ENCODE data around the gene CCDC175. TPM values are rescaled to one million over a fixed set of nuclear protein-coding genes. Genes with fewer than 3 reads are reported as not detected.

Gene CCDC175
- total RNA-seq = not detected in 2 replicates

DNA sequence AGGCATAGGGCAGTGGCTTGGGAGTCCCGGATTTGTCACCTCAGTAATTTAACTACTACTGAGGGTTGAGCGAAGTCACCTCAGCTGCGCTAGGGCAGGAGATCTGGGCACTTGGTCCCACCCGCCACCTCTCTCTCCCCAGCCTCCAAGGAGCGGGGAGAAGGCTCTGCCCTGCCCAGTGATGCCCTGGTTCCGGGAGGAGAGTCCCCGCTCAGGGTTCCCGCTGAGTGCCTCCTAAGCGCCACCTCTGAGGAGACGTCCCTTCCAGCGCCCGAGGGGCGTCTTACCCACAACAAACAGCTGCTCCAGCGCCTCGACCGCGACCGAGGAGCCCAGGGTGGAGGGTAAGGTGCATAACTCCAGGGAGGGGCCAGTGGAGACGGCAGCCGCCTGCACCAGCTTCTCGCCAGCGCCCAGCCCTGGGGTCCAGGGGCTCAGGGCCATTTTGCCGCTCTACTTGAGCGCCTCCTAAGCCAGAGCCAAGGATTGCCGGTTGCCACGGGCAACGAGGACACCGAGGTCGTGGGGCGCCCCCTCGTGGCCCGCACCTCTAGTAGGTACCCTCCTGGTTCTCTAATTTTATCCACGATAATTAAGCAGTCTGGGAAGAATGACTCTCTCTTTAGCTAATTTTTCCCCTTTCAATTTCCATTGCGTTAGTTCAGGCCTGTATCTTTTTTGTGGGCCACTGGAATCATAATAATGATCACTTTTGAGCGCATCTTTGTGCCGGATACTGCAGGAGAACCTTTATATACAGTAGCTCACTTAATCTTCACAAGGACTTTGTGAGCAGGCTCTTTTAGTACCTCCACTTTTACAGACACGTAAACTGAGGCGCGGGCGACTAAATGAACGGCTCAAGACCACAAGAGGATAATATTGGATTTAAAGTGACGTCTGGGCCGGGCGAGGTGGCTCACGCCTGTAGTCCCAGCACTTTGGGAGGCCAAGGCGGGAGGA, at the start of gene CCDC175:
Gene CCDC175, minus strand, starts transcription at position 481 of the 963 bp plus-strand sequence. Its CDS starts 37 bp downstream, at position 444.
- intact Hi-C loops (cut with micrococcal nuclease) = loop anchor here (1.0 to 10.0 kb wide), 5 partner anchors 64 to 552 kb away; partner anchors contain the start of genes JKAMP and L3HYPDH

DNA sequence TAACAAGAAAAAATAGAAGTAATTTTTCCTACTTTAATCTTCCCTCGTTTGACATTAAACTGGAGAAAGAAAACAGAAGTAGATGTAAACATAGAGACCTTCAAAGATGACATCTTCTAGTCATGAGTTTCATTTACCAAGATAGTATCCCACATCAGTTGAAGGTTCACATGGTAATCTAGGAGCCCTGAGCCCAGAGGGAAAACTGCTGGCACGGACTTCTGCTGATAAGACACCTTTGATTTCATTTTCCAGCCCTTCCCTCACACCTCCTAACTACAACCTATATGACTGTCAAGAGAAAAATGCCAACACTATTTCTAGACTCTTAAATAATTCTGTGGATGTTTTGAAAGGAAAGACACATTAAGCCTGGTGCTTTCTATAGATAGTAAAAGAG, 46.0 kb upstream of the CCDC175 start:
- intact Hi-C loops (cut with micrococcal nuclease) = no loop called here

DNA sequence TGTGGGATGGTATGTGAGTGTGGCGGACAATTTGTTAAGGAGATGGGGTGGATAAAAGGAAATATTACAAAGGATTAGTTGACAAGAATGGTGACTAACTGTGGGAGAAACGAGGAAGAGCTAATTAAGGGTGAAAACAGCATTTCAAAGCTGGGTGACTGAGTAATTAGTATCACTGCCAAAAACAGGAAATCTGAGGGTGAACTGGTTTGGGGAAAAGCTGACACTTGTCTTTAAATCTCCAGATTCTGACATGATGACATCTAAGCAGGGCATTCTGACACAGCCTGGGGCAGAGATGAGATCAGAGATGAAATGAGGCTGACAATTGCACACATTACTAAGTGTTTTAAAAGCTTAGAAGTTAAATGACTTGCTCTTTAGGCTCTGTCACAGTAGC, 42.4 kb upstream of the CCDC175 start:
- intact Hi-C loops (cut with micrococcal nuclease) = no loop called here

- intact Hi-C loops (cut with micrococcal nuclease) = no loop called here
Observed at GRCh38 chr14:59601056-59601455, 24.4 kb upstream of the CCDC175 start.

GRCh38 chr14:59600211-59600945, 23.8 kb upstream of the CCDC175 start:
- intact Hi-C loops (cut with micrococcal nuclease) = no loop called here

- intact Hi-C loops (cut with micrococcal nuclease) = no loop called here
Observed at GRCh38 chr14:59595071-59595470, 18.5 kb upstream of the CCDC175 start.

DNA sequence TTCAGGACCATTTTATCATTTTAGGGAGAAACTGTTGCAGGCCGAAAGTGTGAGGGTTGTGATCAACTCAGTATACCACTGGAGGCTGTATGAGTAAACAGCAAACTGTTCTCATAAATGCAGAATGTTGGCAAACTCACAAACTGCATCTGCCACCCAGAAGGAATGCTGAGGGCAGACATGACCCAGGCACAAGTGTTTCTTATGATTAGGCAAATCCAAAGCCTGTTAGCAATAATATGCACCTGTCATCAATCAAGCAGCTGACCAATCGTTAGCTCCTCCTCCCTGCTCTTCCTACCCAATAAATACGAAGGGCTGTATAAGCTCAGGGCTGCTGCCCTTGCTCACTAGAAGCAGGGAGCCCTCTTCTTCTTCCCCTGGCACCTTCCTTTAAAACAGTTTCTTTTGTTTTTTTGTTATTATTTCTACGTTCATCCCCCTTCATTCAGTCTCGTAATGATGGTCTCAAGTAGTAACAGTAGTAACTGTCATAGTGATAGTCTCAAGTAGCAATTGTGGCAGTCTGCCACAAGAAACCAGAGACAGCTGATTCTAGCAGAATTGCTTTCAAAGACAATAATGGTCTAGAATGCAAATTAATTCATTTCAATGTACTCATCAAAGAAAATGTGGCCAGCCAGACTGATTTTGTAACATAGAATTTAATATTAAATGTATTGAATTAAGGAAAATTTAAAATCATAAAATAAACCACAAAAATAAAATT, 15.2 kb upstream of the CCDC175 start:
- intact Hi-C loops (cut with micrococcal nuclease) = no loop called here

DNA sequence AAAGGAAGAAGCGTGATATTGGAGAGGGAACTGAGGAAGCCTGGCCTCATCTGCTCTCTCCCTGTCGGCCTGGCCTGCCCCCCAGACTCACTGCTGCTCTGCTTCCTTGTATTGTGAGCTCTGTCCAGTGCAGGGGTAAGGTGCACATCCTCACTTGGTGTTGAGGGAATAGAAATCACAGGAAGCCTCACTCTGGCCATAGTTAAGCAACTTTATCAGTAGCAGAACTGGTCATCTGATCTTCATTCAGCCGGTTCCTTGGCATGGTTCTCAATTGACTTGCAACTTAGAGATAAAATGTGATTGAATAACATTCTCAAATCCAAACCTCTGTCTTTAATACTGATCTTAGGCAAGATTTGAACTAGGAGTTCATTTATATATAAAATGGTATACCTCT, 11.5 kb upstream of the CCDC175 start:
- intact Hi-C loops (cut with micrococcal nuclease) = no loop called here

DNA sequence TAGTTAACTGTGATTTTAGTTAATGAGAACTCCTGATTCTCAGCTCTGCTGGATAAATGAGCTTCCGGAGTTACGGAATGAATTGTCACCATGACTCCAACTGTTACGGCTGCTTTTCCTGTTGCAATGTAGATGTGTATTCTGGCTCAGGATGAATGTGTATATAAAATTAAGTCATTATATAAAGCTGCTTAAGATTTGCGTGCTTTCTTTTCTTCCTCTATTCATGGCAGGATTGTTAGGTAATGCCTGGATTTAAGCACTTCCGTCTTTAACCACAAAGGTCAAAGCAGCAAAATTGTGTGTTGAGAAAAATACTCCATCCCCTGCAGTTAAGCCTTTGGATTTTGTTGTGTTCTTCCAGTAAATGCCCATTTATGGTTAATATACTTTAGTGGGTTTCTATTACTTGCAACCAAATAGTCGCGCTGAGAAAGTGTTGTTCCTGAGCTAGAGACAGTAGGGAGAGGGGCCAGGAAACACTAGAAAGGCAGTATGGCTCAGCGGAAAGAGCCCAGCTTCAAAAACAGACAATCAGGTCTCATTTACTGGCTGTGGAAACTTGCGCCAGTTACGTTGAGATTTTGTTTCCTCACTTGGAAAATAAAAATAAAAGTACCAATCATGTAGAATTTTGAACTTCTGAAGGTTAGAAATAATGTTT, 9.4 kb upstream of the CCDC175 start:
- intact Hi-C loops (cut with micrococcal nuclease) = no loop called here

GRCh38 chr14:59583755-59584154, 7.1 kb upstream of the CCDC175 start:
- intact Hi-C loops (cut with micrococcal nuclease) = no loop called here

DNA sequence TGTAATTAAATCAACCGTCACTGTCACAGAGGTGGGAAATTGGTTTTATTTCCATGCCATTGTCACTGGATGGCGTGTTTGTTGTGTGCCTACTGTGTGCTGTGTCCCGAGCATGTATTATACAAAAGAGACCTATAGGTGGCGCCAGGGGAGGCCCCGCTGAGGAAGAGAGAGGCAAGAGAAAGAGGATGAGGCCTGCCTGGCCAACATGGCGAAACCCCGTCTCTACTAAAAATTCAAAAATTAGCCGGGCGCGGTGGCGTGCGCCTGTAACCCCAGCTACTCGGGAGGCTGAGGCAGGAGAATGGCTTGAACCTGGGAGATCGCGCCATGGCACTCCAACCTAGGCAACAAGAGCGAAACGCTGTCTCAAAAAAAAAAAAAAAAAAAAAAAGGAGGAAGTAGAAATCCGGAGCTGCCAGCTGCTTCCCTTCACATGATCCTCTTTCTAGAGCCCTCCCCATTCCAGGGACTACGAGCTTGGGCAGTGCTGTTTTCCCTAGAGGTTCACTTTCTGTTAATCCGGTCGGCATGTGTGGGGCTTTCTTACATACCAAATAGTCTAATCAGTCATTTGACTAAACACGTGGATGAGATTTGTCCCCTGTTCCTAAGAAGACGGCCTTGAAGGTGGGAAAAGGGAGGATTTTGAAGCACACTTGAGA, 6.4 kb upstream of the CCDC175 start:
- intact Hi-C loops (cut with micrococcal nuclease) = no loop called here

DNA sequence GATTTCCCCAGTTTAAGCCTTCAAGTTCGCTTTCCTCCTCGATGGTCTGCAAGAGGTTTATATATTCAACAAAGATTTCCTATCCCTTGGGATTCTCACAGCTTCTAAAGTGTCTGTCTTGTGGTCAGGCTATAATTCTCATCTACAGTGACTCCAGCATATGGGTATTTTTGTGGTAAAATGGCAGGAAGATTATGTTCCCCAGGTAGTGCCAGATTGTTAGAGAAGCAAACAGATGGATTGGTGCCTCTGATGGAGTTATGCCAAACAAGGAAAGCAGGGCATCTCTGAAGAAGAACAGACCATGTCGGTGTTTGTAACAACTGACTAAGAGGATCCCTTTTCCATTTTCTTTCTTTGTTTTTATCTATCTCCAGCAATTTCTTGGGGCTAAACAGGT, 5.5 kb upstream of the CCDC175 start:
- intact Hi-C loops (cut with micrococcal nuclease) = no loop called here

DNA sequence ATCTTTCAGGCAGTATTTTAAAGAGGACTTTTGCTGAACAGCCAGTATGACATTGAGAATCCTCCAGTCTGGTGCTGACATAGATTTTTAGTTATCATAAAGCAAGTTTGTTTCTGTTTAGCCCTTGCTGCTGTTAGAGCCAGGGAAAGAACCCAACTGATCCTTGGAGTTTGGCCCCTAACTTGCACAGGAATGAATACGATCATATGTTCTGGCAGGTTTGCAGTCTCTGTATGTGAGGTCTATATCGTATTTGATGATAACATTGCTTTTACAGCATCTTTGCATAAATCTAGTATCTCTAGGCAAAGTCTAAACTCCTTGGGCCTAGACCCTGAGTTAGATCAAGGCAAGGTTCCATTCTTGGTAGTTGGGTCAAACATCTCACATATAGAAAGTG, 4.3 kb upstream of the CCDC175 start:
- intact Hi-C loops (cut with micrococcal nuclease) = no loop called here

GRCh38 chr14:59570122-59570521, 6.5 kb downstream of the CCDC175 start:
- intact Hi-C loops (cut with micrococcal nuclease) = loop anchor here (10.0 kb wide), 1 partner anchor 545 kb away; no protein-coding TSS in a partner anchor

GRCh38 chr14:59566725-59567124, 9.9 kb downstream of the CCDC175 start:
- intact Hi-C loops (cut with micrococcal nuclease) = no loop called here

GRCh38 chr14:59566296-59566695, 10.3 kb downstream of the CCDC175 start:
- intact Hi-C loops (cut with micrococcal nuclease) = no loop called here

- intact Hi-C loops (cut with micrococcal nuclease) = no loop called here
Observed at GRCh38 chr14:59565087-59565486, 11.5 kb downstream of the CCDC175 start.

- intact Hi-C loops (cut with micrococcal nuclease) = no loop called here
Observed at GRCh38 chr14:59564366-59564765, 12.2 kb downstream of the CCDC175 start.

DNA sequence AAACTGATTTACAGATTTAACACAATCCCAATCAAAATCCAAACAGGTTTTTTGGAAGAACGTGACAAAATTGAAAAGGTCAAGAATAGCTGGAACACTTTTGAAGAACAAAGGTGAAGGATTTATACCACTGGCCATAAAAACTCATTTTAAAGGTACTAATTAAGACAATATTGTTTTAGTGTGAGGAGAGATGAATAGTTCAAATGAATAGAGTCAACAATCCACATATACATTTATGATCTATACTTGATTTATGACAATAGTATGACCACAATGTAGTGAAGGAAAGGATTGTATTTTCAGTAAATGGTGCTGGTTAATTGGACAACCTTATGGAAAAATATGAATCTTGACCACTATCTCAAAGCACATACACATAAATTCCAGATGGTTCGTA, 29.3 kb downstream of the CCDC175 start:
- intact Hi-C loops (cut with micrococcal nuclease) = no loop called here

DNA sequence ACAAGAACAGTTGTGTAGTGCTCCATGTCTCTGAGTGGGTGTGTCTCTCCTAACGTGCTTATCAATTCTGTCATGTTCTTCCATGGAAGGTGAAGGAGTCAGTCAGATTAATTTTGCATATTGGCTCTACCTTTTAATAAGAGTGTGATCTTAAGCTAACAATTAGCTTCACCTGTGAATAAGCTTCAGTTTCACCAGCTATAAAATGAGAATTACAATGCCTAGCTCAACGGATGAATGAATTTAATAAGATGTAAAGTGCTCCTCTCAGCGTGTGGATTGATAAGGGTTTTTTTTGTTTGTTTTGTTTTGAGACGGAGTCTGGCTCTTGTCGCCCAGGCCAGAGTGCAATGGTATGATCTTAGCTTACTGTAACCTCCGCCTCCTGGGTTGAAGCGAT, 32.7 kb downstream of the CCDC175 start:
- intact Hi-C loops (cut with micrococcal nuclease) = no loop called here

Data from T-helper 2 cell treated with Interferon-gamma antibody and Interleukin-4, amounts not matched to agents 100 ng/mL and 5 ng/mL, for 36 hours (primary cell).